GM21723 (cell line): ENCODE data around the gene MMP15.
"Not testable (repeated sequence)": the region's sequence is repeated elsewhere in the genome, so short reads cannot be mapped to it uniquely, and the experiment has no call there.

Experiments used
- ATAC-seq: cut with Tn5 transposase; IDR thresholded peaks from one replicate; pipeline ENCODE4 v1.9.1; 2021; ENCODE audit warnings: mild to moderate bottlenecking, moderate library complexity; ENCODE audit not compliant: unreplicated experiment

The MMP15 gene

DNA sequence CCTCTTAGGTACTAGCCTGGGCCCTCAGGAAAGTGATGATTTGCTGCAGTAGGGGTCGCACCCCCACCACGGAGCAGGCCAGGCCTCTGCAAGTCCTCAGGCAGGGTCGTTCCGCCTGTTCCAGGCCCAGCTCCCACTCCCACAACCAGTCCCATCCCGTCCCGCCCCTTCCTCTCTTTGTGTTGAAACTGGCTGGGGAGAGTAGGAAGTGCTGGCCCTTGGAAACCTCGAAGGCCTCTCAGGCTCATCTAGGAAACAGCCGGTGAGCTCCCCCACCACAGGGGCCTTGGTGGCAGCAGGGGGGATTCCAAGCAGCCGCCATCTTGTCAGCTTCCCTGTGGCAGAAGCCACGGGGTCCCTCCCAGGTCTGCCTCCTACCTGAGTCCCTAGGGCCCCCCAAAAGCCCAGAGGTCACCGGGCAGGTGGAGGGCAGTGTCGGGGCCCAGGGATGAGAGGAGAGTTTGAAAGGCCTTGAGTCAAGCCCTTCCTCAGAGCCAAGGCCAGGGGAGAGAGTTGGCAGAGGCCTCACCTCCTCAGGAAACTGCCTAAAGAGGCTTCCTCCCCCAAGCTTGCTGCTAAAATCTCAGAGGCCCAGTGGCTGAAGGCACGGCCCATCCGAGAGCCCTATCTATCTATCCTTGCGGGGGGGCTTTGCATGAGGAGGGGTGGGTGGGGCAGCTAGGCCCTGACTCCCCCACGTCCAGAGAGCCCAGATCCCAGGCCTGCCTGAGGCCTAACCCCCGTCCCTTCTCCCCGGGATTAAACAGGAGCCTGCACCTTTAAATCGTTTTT is 22.2 kb downstream of the MMP15 start:
- ATAC-seq, result no peak

DNA sequence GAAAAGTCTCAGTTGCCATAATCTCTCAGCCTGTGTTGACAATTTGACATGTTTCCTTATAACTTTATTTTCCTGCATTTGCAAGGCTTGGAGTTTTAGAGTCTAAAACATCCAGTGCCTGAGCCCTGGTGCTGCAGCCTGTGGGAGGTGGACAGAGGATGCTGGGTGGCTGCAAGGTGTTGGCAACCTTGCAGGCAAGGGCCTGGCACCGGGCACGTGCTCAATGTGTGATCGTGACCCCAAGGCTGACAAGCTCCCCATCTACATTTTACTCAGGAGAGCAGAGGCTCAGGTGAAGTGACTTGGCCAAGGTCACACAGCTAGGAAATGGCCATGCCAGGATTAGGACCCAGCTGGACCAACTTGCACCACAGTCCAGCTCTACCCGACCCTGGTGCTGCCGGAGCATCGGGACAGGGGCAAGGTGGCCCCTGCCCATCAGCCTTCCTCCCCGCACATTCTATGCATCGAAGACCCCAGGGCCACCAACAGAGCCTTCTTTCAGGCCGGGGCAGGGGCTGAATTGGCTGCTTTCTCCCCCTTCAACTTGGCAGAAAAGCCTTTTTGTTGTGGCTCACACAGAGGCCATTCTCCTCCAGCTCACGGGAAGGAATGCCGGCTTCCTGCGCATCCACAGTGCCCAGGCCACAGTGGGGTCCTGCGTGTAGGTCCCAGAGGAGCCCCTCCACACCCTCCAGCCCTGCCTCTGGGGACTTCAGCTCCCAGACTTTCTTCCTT is 23.1 kb downstream of the MMP15 start:
- ATAC-seq, result no peak

DNA sequence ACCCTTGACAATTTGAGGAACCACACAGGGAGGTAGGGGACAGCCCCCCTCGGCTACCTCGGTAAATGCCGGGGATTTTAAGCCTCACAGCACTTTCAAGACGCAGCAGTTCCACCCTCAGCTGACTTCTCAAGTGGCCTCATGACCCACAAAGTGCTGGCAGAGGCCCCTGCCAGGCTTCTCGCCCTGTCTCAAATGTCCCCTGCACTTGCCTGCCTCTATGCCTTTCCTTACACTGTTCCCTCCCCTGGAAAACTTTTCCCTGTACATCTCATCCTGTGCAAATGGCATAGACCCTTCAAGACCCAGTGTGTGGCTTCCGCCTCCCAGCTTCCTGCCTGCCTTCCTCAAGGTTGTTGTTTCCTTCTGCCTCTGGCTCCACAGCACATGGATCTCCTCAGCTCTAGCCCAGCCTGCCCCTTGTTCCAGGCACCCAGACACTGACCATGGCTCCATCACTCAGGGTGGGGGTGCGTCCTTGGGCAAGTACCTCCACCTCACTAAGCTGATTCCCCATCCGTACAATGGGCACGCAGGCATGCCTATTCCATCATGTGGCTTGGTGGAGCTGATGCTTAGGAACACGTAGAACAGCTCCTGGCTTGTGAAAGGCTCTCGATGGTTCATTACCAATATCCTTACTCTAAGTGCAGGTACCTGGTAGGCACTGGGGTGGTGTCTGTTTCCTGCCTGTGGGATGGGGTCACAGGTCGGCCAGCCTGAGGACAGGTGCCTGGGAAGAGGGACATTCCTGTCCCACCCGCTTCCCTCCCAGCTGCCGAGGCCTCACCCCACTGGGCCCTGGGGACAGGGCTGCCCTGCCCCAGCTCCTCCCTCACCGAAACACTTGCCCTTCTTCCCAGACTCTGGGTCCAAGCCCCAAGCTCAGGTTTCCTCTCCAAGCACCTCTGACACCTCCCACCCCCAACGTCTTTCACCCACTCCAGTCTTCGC is 24.0 kb downstream of the MMP15 start:
- ATAC-seq, result no peak

DNA sequence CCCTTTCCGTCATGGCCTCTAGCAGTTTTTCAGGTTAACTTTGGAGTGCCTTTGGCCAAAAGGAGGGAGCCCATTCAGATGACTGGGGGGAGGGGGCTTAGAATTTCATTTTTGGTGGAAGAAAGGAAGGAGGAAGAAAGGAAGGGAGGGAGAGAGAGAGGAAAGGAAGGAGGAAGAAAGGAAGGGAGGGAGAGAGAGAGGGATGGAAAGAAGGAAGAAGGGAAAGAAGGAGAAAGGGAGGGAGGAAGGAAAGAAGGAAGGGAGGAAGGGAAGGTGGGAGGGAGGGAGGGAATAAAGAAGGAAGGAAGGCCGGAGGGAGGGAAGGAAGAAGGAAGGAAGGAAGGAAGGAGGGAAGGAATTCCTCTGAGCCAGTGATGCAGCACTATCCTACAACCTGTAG is 25.7 kb downstream of the MMP15 start:
- ATAC-seq, result no peak

DNA sequence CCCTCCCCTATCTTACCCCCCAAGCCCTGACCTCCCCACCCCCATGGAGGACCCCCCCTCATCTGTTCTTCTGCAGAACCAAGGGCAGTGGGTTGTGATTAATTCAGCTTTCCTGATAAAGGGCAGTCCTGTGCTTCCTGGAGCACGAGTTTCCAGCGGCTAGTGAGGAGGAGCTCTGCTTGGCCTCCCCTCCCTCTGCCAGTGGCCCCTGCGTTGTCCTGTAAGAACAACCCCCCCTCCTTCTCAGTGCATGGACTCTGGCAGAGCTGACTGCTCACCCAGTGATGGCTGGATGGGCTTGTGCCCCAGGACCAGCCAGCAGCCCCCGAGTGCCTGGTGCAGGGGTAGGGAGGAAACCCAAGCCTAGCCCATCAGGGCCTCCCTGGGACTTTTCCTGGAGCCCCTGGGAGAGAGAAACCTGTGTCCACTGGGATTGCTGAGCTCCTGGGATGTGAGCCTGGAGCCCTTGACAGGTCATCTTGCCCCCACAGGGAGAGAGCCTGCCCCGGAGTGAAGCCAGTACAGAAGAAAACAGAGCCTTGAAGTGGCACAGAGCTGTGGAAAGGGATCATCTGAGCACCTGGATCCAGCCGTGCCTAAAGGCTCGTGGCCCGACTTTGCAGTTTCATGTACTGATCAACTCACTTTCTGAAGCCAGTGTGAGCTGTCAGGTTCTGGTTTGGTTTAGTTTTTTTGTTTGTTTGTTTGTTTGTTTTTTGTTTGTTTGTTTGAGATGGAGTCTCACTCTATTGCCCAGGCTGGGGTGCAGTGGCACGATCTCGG is 26.5 kb downstream of the MMP15 start:
- ATAC-seq, result no peak

DNA sequence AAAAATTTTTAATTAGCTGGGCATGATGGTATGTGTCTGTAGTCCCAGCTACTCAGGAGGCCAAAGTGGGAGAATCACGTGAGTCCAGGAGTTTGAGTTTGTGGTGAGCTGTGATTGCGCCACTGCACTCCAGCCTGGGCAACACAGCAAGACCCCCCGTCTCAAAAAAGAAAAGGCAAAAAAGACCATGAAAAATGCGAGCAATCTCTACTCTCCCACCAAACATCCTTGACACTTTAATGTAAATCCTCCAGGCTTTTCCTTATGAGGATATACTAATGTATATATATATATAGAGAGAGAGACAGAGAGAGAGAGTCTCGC is 28.1 kb downstream of the MMP15 start:
- no peak for ATAC-seq

DNA sequence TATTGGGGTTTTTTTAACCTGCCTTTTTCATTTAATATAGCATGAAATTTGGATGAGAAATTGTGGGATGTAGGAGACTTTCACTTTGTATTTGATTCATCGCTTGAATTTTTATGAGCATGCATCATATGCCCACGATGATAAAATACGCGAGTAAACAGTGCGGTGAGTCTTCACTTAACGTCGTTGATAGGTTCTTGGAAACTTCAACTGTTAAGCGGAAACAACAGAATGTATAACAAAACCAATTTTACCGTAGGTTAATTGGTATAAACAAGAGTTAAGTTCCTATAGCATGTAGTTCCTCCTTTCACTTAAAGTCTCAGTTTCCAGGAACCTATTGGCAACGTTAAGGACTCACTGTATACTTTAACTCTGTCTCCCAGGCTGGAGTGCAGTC is 28.7 kb downstream of the MMP15 start:
- ATAC-seq, result no peak

DNA sequence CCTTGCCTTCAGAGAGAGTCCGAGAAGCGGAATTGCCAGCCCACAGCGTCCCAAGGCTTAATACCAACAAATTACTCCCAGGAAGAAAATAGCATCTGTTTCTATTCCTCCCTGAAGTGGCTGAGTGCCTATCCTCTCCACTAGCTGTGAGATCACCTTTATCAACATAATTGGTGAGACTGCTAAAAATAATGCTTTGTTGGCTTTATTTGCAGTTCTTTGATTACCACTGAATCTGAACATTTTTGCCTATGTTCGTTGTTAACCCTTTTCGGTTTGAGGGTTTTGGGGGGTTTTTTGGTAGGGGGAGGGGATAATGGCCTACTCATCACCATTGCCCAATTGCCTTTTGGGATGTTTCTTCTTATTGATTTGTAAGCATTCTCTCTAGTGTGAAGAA is 31.0 kb downstream of the MMP15 start:
- no peak for ATAC-seq

DNA sequence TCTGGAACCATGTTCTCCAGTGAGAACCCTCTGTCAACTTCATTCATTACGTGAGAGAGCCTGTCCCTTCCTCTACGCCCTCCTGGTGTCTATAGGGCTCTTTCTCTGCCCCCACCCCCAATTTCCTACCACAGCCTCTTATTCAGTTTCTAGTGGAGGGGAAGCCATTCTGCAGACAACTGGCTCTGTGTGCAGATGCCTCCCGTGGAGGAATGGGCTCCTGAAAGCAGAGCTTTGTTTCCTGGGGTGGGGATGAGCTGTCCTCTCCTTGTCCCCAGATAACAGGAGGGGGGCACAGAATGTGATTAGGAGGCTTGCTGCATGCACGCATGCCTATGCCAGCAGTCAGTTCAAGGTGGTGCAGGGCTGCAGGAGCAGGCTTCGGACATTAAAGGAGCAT is 31.6 kb downstream of the MMP15 start:
- no peak for ATAC-seq

DNA sequence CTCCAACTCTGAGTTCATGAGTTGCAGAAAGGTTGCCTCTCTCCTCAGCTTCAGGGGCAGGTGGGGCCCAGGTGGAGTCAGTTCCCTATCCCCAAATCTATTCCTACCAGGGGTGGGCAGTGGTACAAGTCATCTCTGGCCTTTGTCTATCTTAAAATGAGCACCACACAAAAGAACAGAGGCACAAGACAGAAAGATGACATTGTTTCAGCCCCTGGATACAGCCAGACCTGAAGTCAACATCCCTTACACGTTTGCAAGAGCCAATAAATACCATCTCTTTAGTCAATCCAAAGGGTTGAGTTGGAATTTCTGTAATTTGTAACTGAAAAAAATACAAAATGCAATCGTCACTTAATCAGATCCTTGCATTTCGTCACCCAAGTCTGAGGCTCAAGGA is 32.2 kb downstream of the MMP15 start:
- ATAC-seq, result no peak

DNA sequence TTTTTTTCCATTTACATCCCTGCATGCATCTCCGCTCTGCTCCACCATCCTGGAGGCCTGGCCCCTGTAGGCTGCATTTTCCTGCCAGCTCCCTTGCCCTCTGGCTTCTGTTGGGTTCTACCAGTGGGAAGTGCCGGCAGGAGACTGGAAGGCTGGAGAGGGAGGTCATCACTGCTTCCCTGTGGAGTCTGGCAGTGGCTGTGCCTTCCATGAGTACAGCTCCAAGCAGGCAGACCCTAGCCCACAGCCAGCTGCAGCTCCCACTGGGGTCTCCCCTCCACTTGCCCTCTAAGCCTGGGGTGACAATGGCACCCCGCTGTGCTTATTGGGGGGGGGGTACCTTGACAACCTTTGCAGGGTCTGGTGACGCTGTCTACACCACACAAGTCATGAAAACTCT is 37.3 kb downstream of the MMP15 start:
- no peak for ATAC-seq

DNA sequence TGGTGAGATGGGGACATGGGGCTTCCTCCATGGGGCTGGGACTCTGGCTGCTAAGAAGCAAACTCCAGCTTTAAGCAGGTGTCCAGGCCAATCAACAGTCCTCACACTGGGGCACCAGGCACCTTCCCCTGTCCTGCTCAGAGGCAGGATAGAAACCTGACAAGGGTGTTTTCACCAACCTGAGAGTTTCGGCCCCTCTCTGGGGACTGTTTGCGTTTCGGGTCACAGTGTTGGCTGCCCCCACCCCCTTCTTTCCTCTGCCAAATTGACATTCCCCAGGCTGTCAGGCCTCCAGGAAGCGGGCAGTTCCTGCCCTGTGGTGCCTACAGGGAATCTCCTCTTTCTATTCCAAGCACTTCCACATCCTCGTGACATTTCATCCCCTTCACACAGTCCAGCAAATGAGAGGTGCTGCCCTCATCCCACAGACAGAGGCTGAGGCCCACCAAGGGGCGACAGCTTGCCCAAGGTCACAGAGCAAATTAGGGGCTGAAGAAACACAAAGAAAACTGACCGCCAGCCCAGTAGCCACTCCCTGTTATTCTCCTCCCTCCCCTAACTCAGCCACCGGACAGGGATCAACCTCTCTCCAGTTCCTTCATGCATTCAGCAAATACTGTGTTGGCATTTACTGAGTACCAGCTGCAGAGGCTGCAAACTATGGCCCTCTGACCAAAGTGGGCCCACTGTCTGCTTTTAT is 38.0 kb downstream of the MMP15 start:
- no peak for ATAC-seq

DNA sequence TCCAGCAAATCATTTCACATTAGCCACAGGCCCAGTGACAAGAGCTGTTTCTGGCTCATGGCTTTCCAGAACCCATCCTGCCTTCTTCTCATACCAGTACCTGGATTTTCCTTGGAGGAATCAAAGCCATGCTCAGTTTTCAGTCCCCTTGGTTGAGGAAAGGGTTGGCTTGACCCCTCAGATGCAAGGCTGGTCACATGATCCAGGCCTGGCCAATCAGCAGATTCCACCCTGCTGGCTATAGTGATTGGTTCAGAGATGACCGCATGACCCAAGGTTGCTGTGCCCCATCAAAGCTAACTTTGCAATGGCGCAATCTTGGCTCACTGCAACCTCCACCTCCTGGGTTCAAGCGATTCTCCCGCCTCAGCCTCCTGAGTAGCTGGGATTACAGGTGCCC is 45.0 kb downstream of the MMP15 start:
- ATAC-seq, result no peak

DNA sequence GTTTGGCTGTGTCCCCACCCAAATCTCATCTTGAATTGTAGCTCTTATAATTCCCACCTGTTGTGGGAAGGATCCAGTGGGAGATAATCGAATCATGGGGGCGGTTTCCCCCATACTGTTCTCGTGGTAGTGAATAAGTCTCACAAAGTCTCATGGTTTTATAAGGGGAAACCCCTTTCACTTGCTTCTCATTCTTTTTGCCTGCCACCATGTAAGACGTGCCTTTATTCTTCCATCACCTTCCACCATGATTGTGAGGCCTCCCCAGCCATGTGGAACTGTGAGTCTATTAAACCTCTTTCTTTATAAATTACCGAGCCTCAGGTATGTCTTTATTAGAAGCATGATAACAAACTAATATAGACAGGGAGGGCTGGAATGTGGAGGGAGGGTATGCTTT is 46.6 kb downstream of the MMP15 start:
- not testable (repeated sequence) for ATAC-seq

DNA sequence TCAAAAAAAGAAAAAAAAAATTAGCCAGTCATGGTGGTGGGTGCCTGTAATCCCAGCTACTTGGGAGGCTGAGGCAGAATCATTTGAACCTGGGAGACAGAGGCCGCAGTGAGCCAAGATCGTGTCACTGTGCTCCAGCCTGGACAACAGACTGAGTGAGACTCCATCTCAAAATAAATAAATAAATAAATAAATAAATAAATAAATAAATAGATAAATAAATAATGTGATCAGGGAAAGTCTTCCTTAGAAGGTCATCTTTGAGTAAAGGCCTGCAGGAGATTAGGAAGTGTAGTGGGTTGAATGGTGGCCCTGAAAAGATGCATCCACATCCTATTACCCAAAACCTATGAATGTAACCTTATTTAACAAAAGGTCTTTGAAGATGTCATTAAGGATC is 47.5 kb downstream of the MMP15 start:
- ATAC-seq, result not testable (repeated sequence)

DNA sequence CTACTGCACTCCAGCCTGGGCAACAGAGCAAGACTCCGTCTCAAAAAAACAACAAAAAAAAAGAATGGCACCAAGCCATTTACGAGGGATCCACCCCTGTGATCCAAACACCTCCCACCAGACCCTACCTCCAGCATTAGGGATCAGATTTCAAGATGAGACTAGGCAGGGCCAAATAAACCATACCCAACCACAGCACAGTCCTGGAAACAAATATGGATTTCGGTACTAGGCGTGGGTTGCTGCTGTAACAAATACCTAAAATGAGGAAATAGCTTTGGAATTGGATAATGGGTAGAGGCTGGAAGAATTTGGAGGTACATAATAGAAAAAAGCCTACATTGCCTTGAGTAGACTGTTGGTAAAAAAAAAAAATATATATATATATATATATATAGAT is 49.1 kb downstream of the MMP15 start:
- ATAC-seq, result no peak

DNA sequence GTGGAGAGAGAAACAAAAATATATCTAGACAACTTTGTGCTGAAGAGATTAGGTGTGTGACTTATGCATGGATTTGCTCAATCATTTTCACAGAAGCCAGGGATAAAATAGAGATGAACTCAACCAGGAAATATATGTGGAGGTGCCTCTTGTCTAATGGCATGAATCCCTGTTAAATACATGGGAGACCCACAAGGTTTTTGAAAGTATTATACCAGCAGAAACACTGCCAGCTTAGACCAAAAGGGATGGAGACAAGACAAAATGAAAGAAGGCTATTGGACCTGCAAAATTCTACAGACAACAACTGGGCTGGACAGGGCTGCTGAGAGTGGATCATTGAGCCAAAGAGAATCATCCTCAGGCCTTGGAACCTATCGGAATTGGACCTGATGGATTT is 51.0 kb downstream of the MMP15 start:
- no peak for ATAC-seq

DNA sequence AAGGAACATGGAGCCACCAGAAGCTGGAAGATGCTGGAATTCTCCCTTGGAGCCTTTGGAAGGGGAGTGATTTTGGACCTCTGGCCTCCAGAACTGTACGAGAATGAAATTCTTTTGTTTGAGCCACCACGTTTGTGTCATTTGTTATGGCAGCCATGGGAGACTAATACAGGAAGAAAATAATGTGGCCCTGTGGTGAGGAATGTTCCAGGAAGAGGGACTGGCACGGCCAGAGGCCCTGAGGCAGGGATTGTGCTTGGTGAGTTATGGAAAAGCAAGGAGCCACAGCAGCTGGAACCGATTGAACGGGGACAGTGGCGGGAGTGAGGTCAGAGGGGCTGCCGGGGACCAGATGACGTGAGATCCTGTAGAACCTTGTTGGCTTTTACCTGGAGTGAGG is 52.2 kb downstream of the MMP15 start:
- ATAC-seq, result no peak

DNA sequence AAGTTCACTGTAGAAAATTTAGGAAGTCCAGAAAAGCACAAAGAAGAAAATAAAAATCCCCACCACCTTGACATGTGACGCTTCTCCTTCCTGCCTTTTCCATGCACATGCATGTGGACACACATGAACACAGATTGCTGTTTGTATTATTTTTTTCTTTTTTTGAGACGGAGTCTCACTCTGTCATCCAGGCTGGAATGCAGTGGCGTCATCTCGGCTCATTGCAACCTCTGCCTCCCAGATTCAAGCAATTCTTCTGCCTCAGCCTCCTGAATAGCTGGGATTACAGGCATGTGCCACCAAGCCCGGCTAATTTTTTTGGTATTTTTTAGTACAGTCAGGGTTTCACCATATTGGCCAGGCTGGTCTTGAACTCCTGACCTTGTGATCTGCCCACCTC is 55.1 kb downstream of the MMP15 start:
- not testable (repeated sequence) for ATAC-seq

DNA sequence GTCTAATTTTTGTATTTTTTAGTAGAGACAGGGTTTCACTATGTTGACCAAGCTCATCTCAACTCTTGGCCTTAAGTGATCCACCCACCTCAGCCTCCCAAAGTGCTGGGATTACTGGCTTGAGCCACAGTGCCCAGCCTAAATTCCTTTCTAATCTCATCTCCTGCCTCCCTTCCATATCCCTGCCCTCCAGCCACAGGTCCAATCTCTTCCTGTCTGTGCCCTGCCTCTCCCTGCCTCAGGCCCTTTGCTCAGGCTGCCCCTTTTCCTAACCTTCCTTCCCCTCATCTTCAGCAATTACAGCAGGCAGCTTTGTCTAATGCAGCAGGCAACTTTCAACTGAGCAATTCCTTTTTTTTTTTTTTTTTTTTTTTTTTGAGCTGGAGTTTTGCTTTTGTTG is 56.8 kb downstream of the MMP15 start:
- ATAC-seq, result no peak
